Endodermal cell (in vitro differentiated cells): ENCODE data around the gene CREB3L2. TPM values are rescaled to one million over a fixed set of nuclear protein-coding genes. Genes with fewer than 3 reads are reported as not detected.

ENCODE experiments used
- DNase-seq: peaks from one replicate; pipeline ENCODE4 v3.0.0-alpha.2; 2017
- H3K27ac ChIP-seq: 2 replicates; pipeline ENCODE4 v1.5.1; 2013; ENCODE audit warnings: mild to moderate bottlenecking, low read depth, low read length, moderate library complexity
- H3K27me3 ChIP-seq: 2 replicates; pipeline ENCODE4 v1.6.1; 2013; ENCODE audit warnings: mild to moderate bottlenecking, low read length, moderate library complexity; ENCODE audit not compliant: insufficient read depth, control insufficient read depth, poor library complexity, severe bottlenecking
- H3K36me3 ChIP-seq: 2 replicates; pipeline ENCODE4 v1.7.0; 2013; ENCODE audit warnings: mild to moderate bottlenecking, low read length, moderate library complexity; ENCODE audit not compliant: control insufficient read depth, insufficient read depth
- H3K4me1 ChIP-seq: one replicate; pipeline ENCODE4 v1.7.0; 2013; ENCODE audit warnings: low read length; ENCODE audit not compliant: control insufficient read depth, insufficient read depth
- H3K4me3 ChIP-seq: 2 replicates; pipeline ENCODE4 v1.5.1; 2013; ENCODE audit warnings: mild to moderate bottlenecking, low read length, moderate library complexity
- H3K9ac ChIP-seq: 2 replicates; pipeline ENCODE4 v1.6.1; 2013; ENCODE audit warnings: mild to moderate bottlenecking, low read length, moderate library complexity; ENCODE audit not compliant: poor library complexity, severe bottlenecking; ENCODE audit errors: extremely low read depth
- H3K9me3 ChIP-seq: 2 replicates; pipeline ENCODE4 v1.6.1; 2013; ENCODE audit warnings: mild to moderate bottlenecking, low read length, moderate library complexity; ENCODE audit not compliant: control insufficient read depth
- H3K27ac Mint-ChIP-seq: 2 replicates; pipeline ENCODE4 v1.8.0; 2020; ENCODE audit warnings: mixed read lengths
- H3K27me3 Mint-ChIP-seq: 2 replicates; pipeline ENCODE4 v1.8.0; 2021; ENCODE audit warnings: mild to moderate bottlenecking, mixed read lengths; ENCODE audit not compliant: insufficient read depth
- H3K36me3 Mint-ChIP-seq: 2 replicates; pipeline ENCODE4 v1.8.0; 2020; ENCODE audit warnings: low read depth, mixed read lengths
- H3K4me1 Mint-ChIP-seq: 2 replicates; pipeline ENCODE4 v1.8.0; 2020; ENCODE audit warnings: mixed read lengths
- H3K4me3 Mint-ChIP-seq: 2 replicates; pipeline ENCODE4 v1.8.0; 2020; ENCODE audit warnings: mild to moderate bottlenecking, moderate library complexity, mixed read lengths
- H3K9me3 Mint-ChIP-seq: 2 replicates; pipeline ENCODE4 v1.8.0; 2020; ENCODE audit warnings: mild to moderate bottlenecking, mixed read lengths
- WGBS, 2 experiments: methylation state at CpG; one replicate each; pipeline versions ENCODE4 v1.1.5 to v1.1.7; 2013; ENCODE audit warnings: missing lambda C conversion rate in 2 of 2, mixed read lengths in 1 of 2; ENCODE audit not compliant: insufficient coverage in 1 of 2, insufficient read length in 1 of 2; 5-methylcytosine and 5-hydroxymethylcytosine counted together
- total RNA-seq, 2 donors: library from RNA; stranded (reverse); fragmentation: NEBNext Ultra II Directional in 1 of 2; extraction: Animal tissue kit (Norgen Biotek cat#: 25700) in 1 of 2; gene quantifications; 2 replicates in 1 of 2; 3 replicates in 1 of 2; pipeline ENCODE4 v1.2.1, GENCODE V29; 2021
- TF ChIP-seq, protein P1 (sequence below): fragments of 200-600 bp; sonication (generic); conservative IDR thresholded peaks from 2 replicates; pipeline ENCODE4 v1.5.0; 2021; ENCODE audit warnings: antibody characterized with exemption, mild to moderate bottlenecking

The CREB3L2 gene
- total RNA-seq, 2 donors from 2014 or later: 48.2 to 80.2 TPM

DNA sequence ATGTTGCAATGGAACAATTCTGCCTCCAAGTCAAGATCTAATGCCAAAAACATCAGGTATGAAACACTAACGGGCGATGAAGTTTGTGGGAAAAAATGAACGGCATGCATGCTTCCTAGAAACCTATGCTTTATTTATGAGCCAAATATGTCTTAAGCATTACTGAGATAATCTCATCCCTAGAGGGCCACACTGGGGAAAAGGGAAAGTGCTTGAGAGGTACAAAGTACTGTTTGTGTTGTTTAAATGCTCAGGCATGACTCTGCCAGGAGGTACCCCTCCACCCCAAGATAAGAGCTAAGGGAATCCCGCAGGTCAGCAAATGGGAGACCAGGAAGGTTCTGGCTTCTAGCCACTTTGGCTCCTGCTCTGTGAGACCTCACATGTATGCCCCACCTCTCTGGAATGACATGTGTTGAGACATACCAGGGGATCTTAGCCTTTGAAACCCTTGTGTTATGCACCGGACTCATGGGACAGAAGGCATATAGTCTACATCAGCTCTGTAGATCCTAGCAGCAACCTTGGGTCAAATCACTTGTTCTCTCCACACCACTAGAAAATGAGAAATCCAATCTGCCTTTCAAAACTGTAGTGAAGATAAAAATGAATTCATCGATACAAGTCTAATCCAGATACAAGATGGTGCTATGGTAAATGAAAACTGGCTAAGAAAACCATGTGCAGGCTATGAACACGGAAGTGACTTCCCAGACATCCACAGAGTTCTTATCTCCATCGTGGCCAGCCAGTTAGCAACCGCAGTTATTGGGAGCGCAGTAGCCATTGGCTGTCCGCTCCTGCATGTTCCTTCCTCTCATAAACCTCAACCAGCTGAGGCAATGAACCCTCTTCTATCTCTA, 61.0 kb downstream of the CREB3L2 start:
- peaks cover 12% of the 10 kb centered on the region for H3K36me3 ChIP-seq
- H3K4me1 Mint-ChIP-seq: peaks cover 38% of the 10 kb centered on the region
- no peaks in the 10 kb centered on the region for H3K9me3 Mint-ChIP-seq
- H3K4me3 ChIP-seq: no peak overlapping the region
- H3K4me3 Mint-ChIP-seq: no peak overlapping the region
- H3K9me3 ChIP-seq: no peaks in the 10 kb centered on the region
- DNase-seq: no peak
- no peaks in the 10 kb centered on the region for H3K27me3 Mint-ChIP-seq
- no peaks in the 10 kb centered on the region for H3K27me3 ChIP-seq
- no peak overlapping the region for H3K27ac Mint-ChIP-seq
- H3K9ac ChIP-seq: no peak overlapping the region
- TF ChIP-seq, protein P1, sequence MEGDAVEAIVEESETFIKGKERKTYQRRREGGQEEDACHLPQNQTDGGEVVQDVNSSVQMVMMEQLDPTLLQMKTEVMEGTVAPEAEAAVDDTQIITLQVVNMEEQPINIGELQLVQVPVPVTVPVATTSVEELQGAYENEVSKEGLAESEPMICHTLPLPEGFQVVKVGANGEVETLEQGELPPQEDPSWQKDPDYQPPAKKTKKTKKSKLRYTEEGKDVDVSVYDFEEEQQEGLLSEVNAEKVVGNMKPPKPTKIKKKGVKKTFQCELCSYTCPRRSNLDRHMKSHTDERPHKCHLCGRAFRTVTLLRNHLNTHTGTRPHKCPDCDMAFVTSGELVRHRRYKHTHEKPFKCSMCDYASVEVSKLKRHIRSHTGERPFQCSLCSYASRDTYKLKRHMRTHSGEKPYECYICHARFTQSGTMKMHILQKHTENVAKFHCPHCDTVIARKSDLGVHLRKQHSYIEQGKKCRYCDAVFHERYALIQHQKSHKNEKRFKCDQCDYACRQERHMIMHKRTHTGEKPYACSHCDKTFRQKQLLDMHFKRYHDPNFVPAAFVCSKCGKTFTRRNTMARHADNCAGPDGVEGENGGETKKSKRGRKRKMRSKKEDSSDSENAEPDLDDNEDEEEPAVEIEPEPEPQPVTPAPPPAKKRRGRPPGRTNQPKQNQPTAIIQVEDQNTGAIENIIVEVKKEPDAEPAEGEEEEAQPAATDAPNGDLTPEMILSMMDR: no peak
- H3K4me1 ChIP-seq: peaks cover 7% of the 10 kb centered on the region
- 92 to 97% methylated on average over 7 to 11 of the region's 11 CpGs for WGBS, 2 experiments
- H3K27ac ChIP-seq: no peak overlapping the region
- H3K36me3 Mint-ChIP-seq: no peaks in the 10 kb centered on the region

DNA sequence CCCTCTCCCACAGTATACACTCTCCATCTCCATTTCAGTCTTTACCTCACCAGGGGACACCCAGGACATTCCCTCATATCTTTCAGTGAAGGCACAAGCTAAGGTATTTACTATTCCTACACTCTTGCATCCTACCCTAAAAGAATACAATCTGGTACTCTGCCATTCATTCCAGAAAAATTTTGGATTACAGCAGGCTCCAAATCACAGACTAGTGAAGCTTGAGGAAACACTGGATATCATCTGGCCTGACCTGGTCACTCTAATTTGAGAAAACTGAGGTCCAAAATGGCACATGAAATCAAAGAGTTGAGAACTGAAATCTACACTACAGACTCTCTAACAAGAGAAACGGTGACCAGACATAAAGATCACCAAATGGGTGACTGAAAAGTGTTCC, 61.7 kb downstream of the CREB3L2 start:
- no peak overlapping the region for H3K27ac Mint-ChIP-seq
- 95 to 100% methylated on average over 1 of the region's 1 CpG for WGBS, 2 experiments
- TF ChIP-seq, protein P1: no peak
- H3K4me1 Mint-ChIP-seq: peaks cover 42% of the 10 kb centered on the region
- H3K4me3 ChIP-seq: no peak overlapping the region
- H3K9me3 Mint-ChIP-seq: no peaks in the 10 kb centered on the region
- no peaks in the 10 kb centered on the region for H3K36me3 Mint-ChIP-seq
- H3K27me3 ChIP-seq: no peaks in the 10 kb centered on the region
- H3K9me3 ChIP-seq: no peaks in the 10 kb centered on the region
- no peak for DNase-seq
- peaks cover 12% of the 10 kb centered on the region for H3K36me3 ChIP-seq
- H3K27ac ChIP-seq: no peak overlapping the region
- no peak overlapping the region for H3K9ac ChIP-seq
- H3K4me1 ChIP-seq: peaks cover 7% of the 10 kb centered on the region
- no peak overlapping the region for H3K4me3 Mint-ChIP-seq
- no peaks in the 10 kb centered on the region for H3K27me3 Mint-ChIP-seq

DNA sequence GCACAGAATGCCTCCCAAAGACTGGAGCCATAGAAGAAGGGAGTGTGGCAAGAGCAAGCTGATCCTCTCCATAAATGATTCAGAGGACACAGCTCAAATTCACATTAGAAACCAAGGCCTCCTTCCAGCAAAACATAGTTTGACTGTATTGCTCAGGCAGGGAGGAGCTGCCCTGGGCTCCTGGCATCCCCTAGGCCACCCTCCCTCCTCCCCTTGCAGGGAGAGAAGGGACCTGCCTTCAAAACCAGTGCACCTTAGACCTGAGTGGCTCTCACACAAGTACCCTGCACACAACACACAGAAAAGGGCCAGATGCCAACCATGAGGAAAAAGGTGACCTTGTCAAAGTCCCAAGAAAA, 64.7 kb downstream of the CREB3L2 start:
- Mint-ChIP-seq H3K4me3 (no peak overlapping the region), H3K27me3 (no peaks in the 10 kb centered on the region), H3K4me1 (peaks cover 56% of the 10 kb centered on the region), H3K9me3 (no peaks in the 10 kb centered on the region), H3K36me3 (no peaks in the 10 kb centered on the region), H3K27ac (no peak overlapping the region)
- H3K4me3 ChIP-seq: no peak overlapping the region
- H3K9me3 ChIP-seq: no peaks in the 10 kb centered on the region
- TF ChIP-seq, protein P1: no peak
- no peak overlapping the region for H3K9ac ChIP-seq
- no peak overlapping the region for H3K27ac ChIP-seq
- no peaks in the 10 kb centered on the region for H3K27me3 ChIP-seq
- H3K4me1 ChIP-seq: peaks cover 17% of the 10 kb centered on the region
- DNase-seq: no peak
- peaks cover 5% of the 10 kb centered on the region for H3K36me3 ChIP-seq
